ENCODE results near the gene TCF7L1. TPM values are rescaled to one million over a fixed set of nuclear protein-coding genes. Genes with fewer than 3 reads are reported as not detected.

The TCF7L1 gene
- total RNA-seq, 2 donors from 2014 or later = 71.9 to 73.3 TPM

DNA sequence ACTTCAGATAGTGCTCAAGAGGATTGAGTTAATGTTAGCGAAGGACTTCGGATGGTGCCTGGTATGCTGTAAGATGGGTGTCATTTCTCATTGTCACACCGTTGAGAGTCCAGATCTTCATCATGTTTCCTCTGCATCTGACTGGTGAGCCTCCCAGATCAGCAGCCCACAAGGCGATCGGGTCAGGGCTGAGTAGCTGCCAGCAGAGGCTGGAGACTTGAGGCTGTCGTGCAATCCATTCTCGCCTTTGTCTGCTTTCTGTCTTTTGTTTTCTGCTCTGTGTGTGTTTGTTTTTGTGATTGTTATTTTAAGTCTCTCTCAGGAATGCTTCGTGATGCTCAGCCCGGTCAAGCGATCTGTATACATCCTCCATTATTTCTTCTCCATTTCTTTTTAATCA, 98.8 kb downstream of the TCF7L1 start:
- TF ChIP-seq, protein P1, sequence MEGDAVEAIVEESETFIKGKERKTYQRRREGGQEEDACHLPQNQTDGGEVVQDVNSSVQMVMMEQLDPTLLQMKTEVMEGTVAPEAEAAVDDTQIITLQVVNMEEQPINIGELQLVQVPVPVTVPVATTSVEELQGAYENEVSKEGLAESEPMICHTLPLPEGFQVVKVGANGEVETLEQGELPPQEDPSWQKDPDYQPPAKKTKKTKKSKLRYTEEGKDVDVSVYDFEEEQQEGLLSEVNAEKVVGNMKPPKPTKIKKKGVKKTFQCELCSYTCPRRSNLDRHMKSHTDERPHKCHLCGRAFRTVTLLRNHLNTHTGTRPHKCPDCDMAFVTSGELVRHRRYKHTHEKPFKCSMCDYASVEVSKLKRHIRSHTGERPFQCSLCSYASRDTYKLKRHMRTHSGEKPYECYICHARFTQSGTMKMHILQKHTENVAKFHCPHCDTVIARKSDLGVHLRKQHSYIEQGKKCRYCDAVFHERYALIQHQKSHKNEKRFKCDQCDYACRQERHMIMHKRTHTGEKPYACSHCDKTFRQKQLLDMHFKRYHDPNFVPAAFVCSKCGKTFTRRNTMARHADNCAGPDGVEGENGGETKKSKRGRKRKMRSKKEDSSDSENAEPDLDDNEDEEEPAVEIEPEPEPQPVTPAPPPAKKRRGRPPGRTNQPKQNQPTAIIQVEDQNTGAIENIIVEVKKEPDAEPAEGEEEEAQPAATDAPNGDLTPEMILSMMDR (conservative IDR thresholded peaks at IDR 0.05) = no peak
- no peaks in the 10 kb centered on the region for H3K9me3 ChIP-seq (ENCODE audit: control insufficient read depth, low read length)
- no peaks in the 10 kb centered on the region for H3K27me3 Mint-ChIP-seq (ENCODE audit: insufficient read depth)
- H3K9me3 Mint-ChIP-seq = no peaks in the 10 kb centered on the region
- H3K36me3 Mint-ChIP-seq (ENCODE audit: low read depth) = peaks cover 10% of the 10 kb centered on the region
- H3K27me3 ChIP-seq (ENCODE audit: control insufficient read depth, insufficient read depth, low read length, poor library complexity, severe bottlenecking) = no peaks in the 10 kb centered on the region
- H3K9ac ChIP-seq (ENCODE audit: extremely low read depth, low read length, poor library complexity, severe bottlenecking) = no peak overlapping the region
- 51 to 58% methylated on average over 6 to 9 of the region's 10 CpGs for WGBS, 2 experiments (ENCODE audit: insufficient coverage in 1 of 2, insufficient read length in 1 of 2)
- no peak overlapping the region for H3K4me3 ChIP-seq (ENCODE audit: low read length)
- H3K4me1 Mint-ChIP-seq = peaks cover 54% of the 10 kb centered on the region
- peak overlapping the region; percentile 29 for H3K27ac Mint-ChIP-seq
- H3K4me3 Mint-ChIP-seq = no peak overlapping the region
- peak overlapping the region; percentile 1 for H3K27ac ChIP-seq (ENCODE audit: low read depth, low read length)
- no peak for DNase-seq
- peaks cover 5% of the 10 kb centered on the region for H3K36me3 ChIP-seq (ENCODE audit: control insufficient read depth, insufficient read depth, low read length)
- H3K4me1 ChIP-seq (ENCODE audit: control insufficient read depth, insufficient read depth, low read length) = peaks cover 38% of the 10 kb centered on the region

DNA sequence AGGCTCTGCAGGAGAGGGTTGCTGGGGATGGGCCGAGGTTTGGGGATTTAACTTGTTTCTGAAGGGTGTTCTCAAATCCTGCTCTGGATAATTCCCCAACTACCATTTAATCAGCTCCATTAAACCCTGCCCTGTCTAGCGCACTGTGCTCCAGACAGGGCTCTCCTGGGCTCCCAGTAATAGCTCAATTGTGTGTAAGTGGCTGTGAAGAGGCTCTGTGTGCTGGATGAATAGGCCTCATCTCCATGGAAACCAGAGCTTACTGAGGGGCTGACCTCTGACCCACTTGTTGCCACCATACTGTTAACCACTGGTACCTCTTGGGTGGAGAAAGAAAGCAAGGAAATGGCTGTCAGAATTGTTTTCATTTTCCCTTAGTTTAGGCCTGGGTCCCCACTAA, 101.7 kb downstream of the TCF7L1 start:
- WGBS, 2 experiments (ENCODE audit: insufficient coverage in 1 of 2, insufficient read length in 1 of 2) = 86 to 100% methylated on average over 1 to 2 of the region's 2 CpGs
- DNase-seq = no peak
- Mint-ChIP-seq H3K4me1 (peaks cover 64% of the 10 kb centered on the region), H3K27ac (peak overlapping the region; percentile 97), H3K4me3 (no peak overlapping the region), H3K27me3 (ENCODE audit: insufficient read depth) (no peaks in the 10 kb centered on the region), H3K9me3 (no peaks in the 10 kb centered on the region), H3K36me3 (ENCODE audit: low read depth) (peaks cover 17% of the 10 kb centered on the region)
- Histone ChIP-seq H3K9me3 (ENCODE audit: control insufficient read depth, low read length) (no peaks in the 10 kb centered on the region), H3K36me3 (ENCODE audit: control insufficient read depth, insufficient read depth, low read length) (peaks cover 10% of the 10 kb centered on the region), H3K4me1 (ENCODE audit: control insufficient read depth, insufficient read depth, low read length) (peaks cover 46% of the 10 kb centered on the region), H3K9ac (ENCODE audit: extremely low read depth, low read length, poor library complexity, severe bottlenecking) (no peak overlapping the region), H3K4me3 (ENCODE audit: low read length) (no peak overlapping the region), H3K27ac (ENCODE audit: low read depth, low read length) (peak overlapping the region; percentile 88), H3K27me3 (ENCODE audit: control insufficient read depth, insufficient read depth, low read length, poor library complexity, severe bottlenecking) (no peaks in the 10 kb centered on the region)
- TF ChIP-seq, protein P1 (conservative IDR thresholded peaks at IDR 0.05) = no peak

DNA sequence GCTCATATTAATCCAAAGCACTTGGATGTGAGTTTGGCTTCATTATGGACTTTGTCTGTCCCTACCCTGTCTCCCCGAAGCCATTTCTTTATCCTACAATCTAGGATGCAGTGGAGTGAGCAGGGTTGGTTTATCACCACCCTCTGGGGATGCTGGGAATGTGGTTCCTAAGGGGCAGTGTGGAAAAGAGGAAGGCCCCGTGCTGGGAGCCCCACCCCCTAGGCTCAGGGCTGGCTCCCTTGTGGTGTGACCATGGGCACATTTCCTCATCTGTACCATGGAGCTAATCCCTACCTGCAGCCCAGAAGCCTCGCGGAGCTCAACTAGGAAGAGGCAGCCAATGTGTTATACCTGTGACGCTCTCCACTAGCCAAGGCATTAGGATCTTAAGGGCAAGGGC, 102.1 kb downstream of the TCF7L1 start:
- peak overlapping the region; percentile 88 for H3K27ac ChIP-seq (ENCODE audit: low read depth, low read length)
- peaks cover 64% of the 10 kb centered on the region for H3K4me1 Mint-ChIP-seq

More for the DNA sequence above, 102.1 kb downstream of the TCF7L1 start:
- Histone ChIP-seq H3K9me3 (ENCODE audit: control insufficient read depth, low read length) (no peaks in the 10 kb centered on the region), H3K27me3 (ENCODE audit: control insufficient read depth, insufficient read depth, low read length, poor library complexity, severe bottlenecking) (no peaks in the 10 kb centered on the region), H3K9ac (ENCODE audit: extremely low read depth, low read length, poor library complexity, severe bottlenecking) (no peak overlapping the region), H3K4me3 (ENCODE audit: low read length) (no peak overlapping the region), H3K4me1 (ENCODE audit: control insufficient read depth, insufficient read depth, low read length) (peaks cover 46% of the 10 kb centered on the region), H3K36me3 (ENCODE audit: control insufficient read depth, insufficient read depth, low read length) (peaks cover 14% of the 10 kb centered on the region)
- 88 to 100% methylated on average over 2 to 5 of the region's 5 CpGs for WGBS, 2 experiments (ENCODE audit: insufficient coverage in 1 of 2, insufficient read length in 1 of 2)
- Mint-ChIP-seq H3K9me3 (no peaks in the 10 kb centered on the region), H3K27ac (peak overlapping the region; percentile 97), H3K27me3 (ENCODE audit: insufficient read depth) (no peaks in the 10 kb centered on the region), H3K4me3 (no peak overlapping the region), H3K36me3 (ENCODE audit: low read depth) (peaks cover 21% of the 10 kb centered on the region)
- DNase-seq = no peak
- TF ChIP-seq, protein P1 (conservative IDR thresholded peaks at IDR 0.05) = no peak

All from endodermal cell (in vitro differentiated cells).